GM10266 (cell line): ENCODE data around the gene LTC4S.
A peak's percentile ranks its signal among the peaks of the same experiment; 100 is the strongest.
"Not testable (repeated sequence)": the region's sequence is repeated elsewhere in the genome, so short reads cannot be mapped to it uniquely, and the experiment has no call there.

ENCODE experiments used
- DNase-seq: peaks from one replicate; pipeline ENCODE4 v3.0.0; 2012; ENCODE audit errors: extremely low spot score
- CTCF ChIP-seq: IDR thresholded peaks from 2 replicates; pipeline ENCODE4 v1.5.1; 2012; ENCODE audit warnings: mild to moderate bottlenecking, low read depth; ENCODE audit not compliant: control insufficient read depth, insufficient read depth; ENCODE audit errors: missing control alignments

Gene LTC4S

GRCh38 chr5:179830818-179831468, 37.2 kb downstream of the LTC4S start:
- no peak for DNase-seq
- no peak for TF ChIP-seq CTCF

- DNase-seq: no peak
- no peak for TF ChIP-seq CTCF
Observed at GRCh38 chr5:179832039-179832745, 38.4 kb downstream of the LTC4S start.

GRCh38 chr5:179833056-179833708, 39.4 kb downstream of the LTC4S start:
- TF ChIP-seq CTCF: no peak
- no peak for DNase-seq

- no peak for TF ChIP-seq CTCF
- no peak for DNase-seq
Observed at GRCh38 chr5:179833709-179834070, 39.9 kb downstream of the LTC4S start.

- TF ChIP-seq CTCF: no peak
- DNase-seq: no peak
Observed at GRCh38 chr5:179834120-179834519, 40.3 kb downstream of the LTC4S start.

GRCh38 chr5:179834871-179835270, 41.1 kb downstream of the LTC4S start:
- not testable (repeated sequence) for DNase-seq

- peak; percentile 9 for TF ChIP-seq CTCF
- DNase-seq: peak; percentile 57
Observed at GRCh38 chr5:179836225-179837019, 42.6 kb downstream of the LTC4S start.
